ENCODE results near the gene CDC5L. TPM values are rescaled to one million over a fixed set of nuclear protein-coding genes. Genes with fewer than 3 reads are reported as not detected.

Gene CDC5L
- total RNA-seq, 2 donors from 2014 or later: 28.9 to 30.5 TPM

DNA sequence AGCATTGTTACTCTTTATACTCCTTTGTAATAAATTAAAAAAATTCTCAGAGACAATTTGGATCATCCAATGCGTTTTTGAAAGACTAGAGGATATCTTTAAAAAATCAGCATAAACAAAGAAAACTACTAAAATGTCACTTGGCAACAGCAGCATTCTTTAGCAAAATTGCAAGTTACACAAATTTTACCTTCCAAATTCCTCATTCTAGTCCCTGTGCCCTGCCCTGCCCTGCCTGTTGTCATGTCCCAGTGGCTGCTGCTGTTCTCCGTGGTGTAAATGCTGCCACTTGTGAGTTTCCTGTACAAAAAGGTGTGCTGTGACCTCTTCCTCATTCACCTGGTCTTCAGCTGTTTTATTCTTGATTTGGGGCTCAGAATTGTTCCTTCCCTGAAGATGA lies 83.2 kb downstream of the CDC5L start:
- no peak overlapping the region for H3K9ac ChIP-seq (ENCODE audit: extremely low read depth, low read length, poor library complexity, severe bottlenecking)
- no peaks in the 10 kb centered on the region for H3K9me3 ChIP-seq (ENCODE audit: control insufficient read depth, low read length)
- no peaks in the 10 kb centered on the region for H3K4me1 ChIP-seq (ENCODE audit: control insufficient read depth, insufficient read depth, low read length)
- no peaks in the 10 kb centered on the region for H3K4me1 Mint-ChIP-seq
- H3K36me3 Mint-ChIP-seq (ENCODE audit: low read depth): no peaks in the 10 kb centered on the region
- 91 to 94% methylated on average over 2 of the region's 2 CpGs for whole genome bisulfite sequencing, 2 experiments (ENCODE audit: insufficient coverage in 1 of 2, insufficient read length in 1 of 2)
- no peak overlapping the region for H3K4me3 ChIP-seq (ENCODE audit: low read length)
- H3K4me3 Mint-ChIP-seq: no peak overlapping the region
- no peak overlapping the region for H3K27ac Mint-ChIP-seq
- H3K27ac ChIP-seq (ENCODE audit: low read depth, low read length): no peak overlapping the region
- no peaks in the 10 kb centered on the region for H3K36me3 ChIP-seq (ENCODE audit: control insufficient read depth, insufficient read depth, low read length)
- H3K27me3 Mint-ChIP-seq (ENCODE audit: insufficient read depth): peaks cover 6% of the 10 kb centered on the region
- DNase-seq: no peak
- H3K27me3 ChIP-seq (ENCODE audit: control insufficient read depth, insufficient read depth, low read length, poor library complexity, severe bottlenecking): peaks cover 8% of the 10 kb centered on the region
- H3K9me3 Mint-ChIP-seq: no peaks in the 10 kb centered on the region
- TF ChIP-seq, protein P1, sequence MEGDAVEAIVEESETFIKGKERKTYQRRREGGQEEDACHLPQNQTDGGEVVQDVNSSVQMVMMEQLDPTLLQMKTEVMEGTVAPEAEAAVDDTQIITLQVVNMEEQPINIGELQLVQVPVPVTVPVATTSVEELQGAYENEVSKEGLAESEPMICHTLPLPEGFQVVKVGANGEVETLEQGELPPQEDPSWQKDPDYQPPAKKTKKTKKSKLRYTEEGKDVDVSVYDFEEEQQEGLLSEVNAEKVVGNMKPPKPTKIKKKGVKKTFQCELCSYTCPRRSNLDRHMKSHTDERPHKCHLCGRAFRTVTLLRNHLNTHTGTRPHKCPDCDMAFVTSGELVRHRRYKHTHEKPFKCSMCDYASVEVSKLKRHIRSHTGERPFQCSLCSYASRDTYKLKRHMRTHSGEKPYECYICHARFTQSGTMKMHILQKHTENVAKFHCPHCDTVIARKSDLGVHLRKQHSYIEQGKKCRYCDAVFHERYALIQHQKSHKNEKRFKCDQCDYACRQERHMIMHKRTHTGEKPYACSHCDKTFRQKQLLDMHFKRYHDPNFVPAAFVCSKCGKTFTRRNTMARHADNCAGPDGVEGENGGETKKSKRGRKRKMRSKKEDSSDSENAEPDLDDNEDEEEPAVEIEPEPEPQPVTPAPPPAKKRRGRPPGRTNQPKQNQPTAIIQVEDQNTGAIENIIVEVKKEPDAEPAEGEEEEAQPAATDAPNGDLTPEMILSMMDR (conservative IDR thresholded peaks at IDR 0.05): no peak

DNA sequence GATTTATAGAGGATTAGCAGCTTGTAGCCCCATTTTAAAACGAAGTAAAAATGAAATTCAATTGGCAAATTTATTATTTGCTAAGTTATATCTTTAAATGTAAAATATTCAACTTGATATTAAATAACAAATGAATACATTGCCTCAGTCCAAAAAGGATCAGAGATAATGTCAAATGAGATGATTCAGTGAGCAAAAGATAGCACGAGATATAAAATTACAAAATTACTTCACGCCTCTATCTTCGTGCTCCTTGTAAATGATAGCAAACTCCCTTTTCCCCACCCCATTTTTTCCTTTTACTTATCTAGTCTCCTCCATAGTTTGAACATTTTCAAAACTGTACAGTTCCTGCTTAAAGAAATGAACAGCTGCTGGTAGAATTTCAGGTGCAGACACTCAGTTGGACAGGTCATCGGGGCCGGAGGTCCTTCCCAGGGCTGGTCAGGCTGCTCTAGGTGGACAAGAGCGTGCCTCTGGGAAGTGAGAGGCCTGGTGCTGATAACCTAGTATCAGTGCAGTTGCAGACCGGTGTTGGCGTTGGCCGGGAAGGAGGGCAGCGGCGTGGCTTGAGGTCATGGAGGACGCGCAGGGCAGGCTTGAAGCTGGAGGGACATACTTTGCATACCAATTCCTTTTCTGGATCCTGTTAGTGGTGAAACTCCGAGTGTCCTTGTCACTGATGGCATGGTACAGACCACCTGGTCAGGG lies 83.9 kb downstream of the CDC5L start:
- Histone ChIP-seq H3K27ac (ENCODE audit: low read depth, low read length) (no peak overlapping the region), H3K4me1 (ENCODE audit: control insufficient read depth, insufficient read depth, low read length) (no peaks in the 10 kb centered on the region), H3K9ac (ENCODE audit: extremely low read depth, low read length, poor library complexity, severe bottlenecking) (no peak overlapping the region), H3K36me3 (ENCODE audit: control insufficient read depth, insufficient read depth, low read length) (no peaks in the 10 kb centered on the region), H3K27me3 (ENCODE audit: control insufficient read depth, insufficient read depth, low read length, poor library complexity, severe bottlenecking) (peaks cover 8% of the 10 kb centered on the region), H3K4me3 (ENCODE audit: low read length) (no peak overlapping the region), H3K9me3 (ENCODE audit: control insufficient read depth, low read length) (no peaks in the 10 kb centered on the region)
- H3K27me3 Mint-ChIP-seq (ENCODE audit: insufficient read depth): peaks cover 6% of the 10 kb centered on the region
- H3K36me3 Mint-ChIP-seq (ENCODE audit: low read depth): no peaks in the 10 kb centered on the region
- TF ChIP-seq, protein P1 (conservative IDR thresholded peaks at IDR 0.05): no peak
- 88 to 92% methylated on average over 14 to 15 of the region's 15 CpGs for WGBS, 2 experiments (ENCODE audit: insufficient coverage in 1 of 2, insufficient read length in 1 of 2)
- H3K4me1 Mint-ChIP-seq: peaks cover 3% of the 10 kb centered on the region
- no peak for DNase-seq
- H3K27ac Mint-ChIP-seq: no peak overlapping the region
- no peak overlapping the region for H3K4me3 Mint-ChIP-seq
- no peaks in the 10 kb centered on the region for H3K9me3 Mint-ChIP-seq

DNA sequence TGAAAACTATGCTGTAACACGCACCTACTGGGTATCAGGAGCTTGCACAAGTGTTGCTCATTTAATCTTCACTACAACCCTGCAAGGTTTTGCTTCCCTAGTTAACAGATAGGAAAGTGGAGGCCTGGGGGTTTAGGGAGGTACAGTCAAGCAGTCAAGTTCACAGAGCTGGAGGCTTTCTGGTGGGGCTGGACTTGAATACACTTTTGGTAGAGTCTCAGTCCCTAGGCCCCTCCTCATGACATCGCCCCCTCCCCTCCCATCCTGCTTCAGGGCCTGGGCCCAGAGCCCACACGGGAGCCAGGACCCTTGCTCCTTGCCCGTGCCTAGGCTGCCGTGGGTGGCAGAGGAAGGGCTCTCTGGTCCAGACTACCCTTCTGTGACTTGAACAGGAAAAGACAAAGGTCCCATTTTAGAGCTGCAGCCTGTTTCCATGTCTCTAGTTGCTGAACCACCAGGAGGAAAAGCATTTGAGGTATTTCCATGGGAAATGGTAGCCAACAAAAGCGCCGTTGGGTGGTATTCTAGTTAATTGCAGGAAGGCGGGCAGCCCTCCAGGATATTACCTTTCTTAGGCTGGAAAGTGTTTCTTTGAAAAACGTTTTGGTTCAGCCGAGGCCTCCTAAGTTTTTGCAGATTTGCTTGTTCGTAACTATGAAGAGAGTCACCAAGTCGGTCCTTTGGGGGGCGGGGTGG lies 84.9 kb downstream of the CDC5L start:
- Histone ChIP-seq H3K4me1 (ENCODE audit: control insufficient read depth, insufficient read depth, low read length) (no peaks in the 10 kb centered on the region), H3K4me3 (ENCODE audit: low read length) (no peak overlapping the region), H3K9ac (ENCODE audit: extremely low read depth, low read length, poor library complexity, severe bottlenecking) (no peak overlapping the region), H3K27me3 (ENCODE audit: control insufficient read depth, insufficient read depth, low read length, poor library complexity, severe bottlenecking) (peaks cover 8% of the 10 kb centered on the region), H3K36me3 (ENCODE audit: control insufficient read depth, insufficient read depth, low read length) (no peaks in the 10 kb centered on the region), H3K9me3 (ENCODE audit: control insufficient read depth, low read length) (no peaks in the 10 kb centered on the region), H3K27ac (ENCODE audit: low read depth, low read length) (peak overlapping the region; percentile 81)
- no peak overlapping the region for H3K27ac Mint-ChIP-seq
- no peak overlapping the region for H3K4me3 Mint-ChIP-seq
- peaks cover 7% of the 10 kb centered on the region for H3K27me3 Mint-ChIP-seq (ENCODE audit: insufficient read depth)
- DNase-seq: peak; percentile 81
- 39 to 72% methylated on average over 8 to 13 of the region's 13 CpGs for WGBS, 2 experiments (ENCODE audit: insufficient coverage in 1 of 2, insufficient read length in 1 of 2)
- peaks cover 3% of the 10 kb centered on the region for H3K4me1 Mint-ChIP-seq
- no peaks in the 10 kb centered on the region for H3K36me3 Mint-ChIP-seq (ENCODE audit: low read depth)
- TF ChIP-seq, protein P1 (conservative IDR thresholded peaks at IDR 0.05): no peak
- no peaks in the 10 kb centered on the region for H3K9me3 Mint-ChIP-seq

Data from endodermal cell (in vitro differentiated cells).